ENCODE results near the gene DPP10. TPM values are rescaled to one million over a fixed set of nuclear protein-coding genes. Genes with fewer than 3 reads are reported as not detected.

Gene DPP10
- total RNA-seq, 1 experiment from 2014 or later: not detected

DNA sequence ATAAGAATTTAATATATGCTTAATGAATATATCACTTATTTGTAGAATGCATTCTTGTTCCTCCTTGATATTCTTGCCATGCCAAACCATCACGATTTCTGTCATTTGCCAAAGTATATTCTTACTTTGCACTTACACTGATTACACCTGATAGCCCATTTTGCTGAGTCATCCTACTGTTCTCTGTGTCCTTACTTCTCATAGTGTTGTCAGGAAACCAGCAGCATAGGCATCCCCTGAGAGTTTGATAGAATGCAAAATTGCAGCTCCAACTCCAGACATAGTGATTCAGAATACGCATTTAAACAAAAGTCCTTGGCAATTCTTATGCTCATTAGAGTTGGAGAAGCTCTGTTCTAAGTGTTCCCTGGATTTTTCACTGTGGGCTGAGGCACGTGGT lies 687.1 kb downstream of the DPP10 start:
- no peak for DNase-seq (ENCODE audit: low read depth)

- DNase-seq (ENCODE audit: low read depth): no peak
Measured at GRCh38 chr2:115160531-115161080, 718.2 kb downstream of the DPP10 start.

DNA sequence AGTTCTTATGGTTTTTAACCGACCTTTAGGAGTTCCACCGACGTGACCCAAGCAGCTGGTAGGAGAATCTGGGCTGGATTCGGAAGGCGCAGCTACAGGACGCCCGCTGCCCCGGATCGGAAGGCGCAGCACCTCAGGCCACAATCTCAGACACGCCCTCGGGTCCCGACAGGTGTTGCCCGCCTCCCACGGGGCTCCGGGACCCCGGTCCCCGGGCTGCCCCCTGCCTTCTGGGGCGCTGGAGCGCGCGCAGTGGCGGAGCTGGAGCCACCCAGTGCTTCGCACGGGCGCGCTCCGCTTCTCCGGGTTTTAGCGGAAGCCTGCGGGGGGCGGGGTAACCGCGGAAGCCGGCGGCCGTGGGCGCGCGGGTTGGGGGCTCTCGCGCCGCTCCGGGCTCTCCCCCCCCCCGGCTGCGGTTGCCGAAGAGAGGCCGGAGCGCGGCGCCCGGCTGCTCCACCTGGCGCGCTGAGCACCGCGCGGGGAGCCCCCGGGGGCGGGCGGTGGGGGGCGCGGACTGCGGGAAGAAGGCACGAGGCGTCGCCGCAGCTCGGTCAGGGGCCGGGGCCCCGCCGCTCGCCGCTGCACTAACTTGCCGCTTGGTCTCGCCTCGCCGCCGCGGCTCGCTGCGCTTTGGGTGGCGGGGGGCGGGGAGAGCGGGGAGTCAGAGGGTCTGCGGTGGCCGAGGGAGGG lies 718.8 kb downstream of the DPP10 start:
- no peak for DNase-seq (ENCODE audit: low read depth)

DNA sequence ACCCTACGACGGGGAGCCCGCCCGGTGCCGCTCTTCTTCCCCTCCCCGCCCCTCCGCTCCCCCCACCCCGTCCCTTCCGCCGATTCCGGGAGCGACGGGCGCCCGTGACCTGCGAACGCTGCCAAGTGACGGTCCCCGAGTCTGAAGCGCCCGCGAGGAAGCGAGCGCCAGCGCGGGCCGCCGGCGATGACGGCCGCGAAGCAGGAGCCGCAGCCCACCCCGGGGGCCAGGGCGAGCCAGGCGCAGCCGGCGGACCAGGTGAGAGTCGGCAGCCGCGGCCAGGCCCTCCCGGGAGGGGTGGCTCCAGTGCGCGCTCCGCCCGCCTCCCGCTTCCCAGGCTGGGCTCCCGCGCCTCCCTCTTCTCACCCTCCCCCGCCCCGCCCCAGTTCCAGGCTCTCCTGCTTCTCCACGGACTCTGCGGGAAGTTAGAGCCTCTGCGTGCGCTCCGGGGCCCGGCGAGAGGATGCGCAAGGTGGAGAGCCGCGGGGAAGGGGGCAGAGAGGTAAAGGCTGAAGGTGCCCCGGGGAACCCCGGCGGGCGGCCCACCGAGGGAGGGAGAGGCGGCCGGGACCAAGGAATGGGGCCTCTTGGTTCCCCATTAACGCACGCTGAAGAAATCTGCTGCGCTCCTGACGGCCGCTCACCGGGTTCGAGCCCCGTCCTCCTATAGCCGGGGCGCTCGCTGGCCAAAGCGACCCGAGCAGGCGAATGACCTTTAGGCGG lies 719.5 kb downstream of the DPP10 start:
- DNase-seq (ENCODE audit: low read depth): no peak

DNA sequence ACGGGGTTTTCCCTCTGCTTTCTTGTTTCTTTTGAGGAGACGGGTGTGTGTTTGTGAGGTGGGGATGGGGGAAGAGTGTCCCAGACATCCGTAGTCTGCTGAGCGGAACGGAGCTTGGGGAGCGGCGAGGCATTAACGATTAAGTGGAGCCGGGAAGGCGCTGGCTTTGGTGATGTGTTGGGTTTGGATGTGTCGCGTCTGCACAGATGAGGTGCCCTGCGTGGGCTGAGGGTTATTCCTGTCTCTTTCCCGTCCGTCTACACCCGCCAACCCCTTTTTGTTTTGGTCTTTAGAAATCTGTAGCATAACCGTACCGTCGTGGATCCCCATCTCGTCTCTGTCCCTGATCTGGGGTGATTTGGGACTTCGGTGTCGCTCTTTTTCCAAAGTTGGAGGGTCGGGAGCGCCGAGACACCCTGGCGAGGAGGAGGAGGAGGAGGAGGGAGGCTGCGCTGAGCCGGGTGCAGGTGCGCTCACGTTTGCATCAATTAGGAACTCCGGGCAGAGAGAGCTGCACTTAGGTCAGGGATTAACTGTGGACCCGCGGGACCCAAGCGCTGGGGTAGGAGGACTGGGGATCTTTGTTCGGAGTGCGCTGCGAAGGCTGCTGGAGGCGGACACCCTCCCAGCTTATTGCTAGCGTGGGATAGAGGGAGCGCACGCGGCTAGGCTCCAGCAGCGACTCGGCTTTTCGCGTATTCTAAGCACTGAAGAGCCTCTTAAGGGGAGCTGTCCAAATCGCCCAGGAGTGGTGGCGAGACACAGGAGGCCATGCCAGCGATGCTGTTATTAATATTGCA lies 720.3 kb downstream of the DPP10 start:
- DNase-seq (ENCODE audit: low read depth): no peak

DNA sequence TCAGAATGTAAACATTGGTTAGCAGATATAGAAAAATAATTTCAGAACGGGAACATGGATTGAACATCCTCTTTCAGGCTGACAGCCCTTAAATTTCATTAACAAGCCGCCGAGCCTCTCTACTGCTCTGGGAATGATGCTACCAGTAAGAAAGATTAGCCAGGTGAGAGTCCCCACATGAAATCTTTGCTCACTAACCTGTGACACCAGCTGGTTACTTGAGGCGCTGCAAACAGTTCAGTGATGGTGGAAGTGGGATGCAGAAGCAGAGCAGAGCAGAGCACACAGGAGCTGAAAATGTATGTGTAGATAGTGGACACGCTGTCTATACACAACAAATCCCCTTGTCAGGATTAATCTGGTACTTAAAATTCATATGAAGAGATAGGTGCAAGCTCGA lies 721.1 kb downstream of the DPP10 start:
- DNase-seq (ENCODE audit: low read depth): no peak

- peak; percentile 28 for DNase-seq (ENCODE audit: low read depth)
Measured at GRCh38 chr2:115165529-115166109, 723.2 kb downstream of the DPP10 start.

- DNase-seq (ENCODE audit: low read depth): no peak
Measured at GRCh38 chr2:115168457-115168856, 726.0 kb downstream of the DPP10 start.

GRCh38 chr2:115169814-115170213 lies 727.4 kb downstream of the DPP10 start:
- no peak for DNase-seq (ENCODE audit: low read depth)

- DNase-seq (ENCODE audit: low read depth): no peak
Measured at GRCh38 chr2:115171751-115172150, 729.3 kb downstream of the DPP10 start.

- DNase-seq (ENCODE audit: low read depth): no peak
Measured at GRCh38 chr2:115174651-115175050, 732.2 kb downstream of the DPP10 start.

GRCh38 chr2:115183144-115183543 lies 740.7 kb downstream of the DPP10 start:
- DNase-seq (ENCODE audit: low read depth): no peak

- DNase-seq (ENCODE audit: low read depth): no peak
Measured at GRCh38 chr2:115190459-115190858, 748.0 kb downstream of the DPP10 start.

GRCh38 chr2:115194623-115195022 lies 752.2 kb downstream of the DPP10 start:
- DNase-seq (ENCODE audit: low read depth): no peak

GRCh38 chr2:115196587-115196986 lies 754.1 kb downstream of the DPP10 start:
- DNase-seq (ENCODE audit: low read depth): no peak

DNA sequence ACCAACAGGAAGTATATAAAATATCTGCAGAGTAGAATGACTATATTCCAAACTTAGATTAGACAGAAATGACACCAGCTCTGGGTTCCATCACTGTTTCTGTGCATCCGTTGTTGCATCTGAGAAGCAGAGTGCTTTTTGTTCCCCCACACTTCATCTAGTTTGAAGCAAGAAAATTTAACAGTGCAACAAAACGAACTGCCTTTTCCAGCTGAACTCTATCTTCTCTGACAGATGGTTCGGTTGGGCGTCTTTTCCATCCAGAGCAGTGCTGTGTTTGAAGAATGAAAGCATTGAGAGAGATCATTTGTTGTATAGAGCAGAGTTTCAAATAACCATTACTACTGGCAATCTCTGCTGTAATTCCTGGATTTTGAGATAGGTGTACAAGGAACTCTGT lies 757.5 kb downstream of the DPP10 start:
- no peak for DNase-seq (ENCODE audit: low read depth)

DNA sequence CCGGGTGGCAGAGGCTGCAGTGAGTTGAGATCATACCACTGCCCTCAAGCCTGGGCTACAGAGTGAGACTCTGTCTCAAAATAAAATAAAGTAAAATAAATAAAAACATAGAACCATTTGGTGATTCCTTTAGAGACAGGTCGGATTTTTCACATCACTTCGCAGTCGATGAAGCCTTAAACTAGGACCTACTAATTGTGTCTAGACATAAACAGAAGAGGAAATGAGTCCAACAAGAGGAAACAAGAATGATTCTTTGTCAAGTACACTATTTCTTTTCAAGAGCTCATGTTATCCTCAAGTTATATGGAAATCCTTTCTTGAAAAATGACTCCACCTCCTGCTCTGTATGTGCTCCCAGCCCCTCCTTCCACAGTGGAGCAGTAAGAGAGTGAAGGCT lies 758.9 kb downstream of the DPP10 start:
- no peak for DNase-seq (ENCODE audit: low read depth)

DNA sequence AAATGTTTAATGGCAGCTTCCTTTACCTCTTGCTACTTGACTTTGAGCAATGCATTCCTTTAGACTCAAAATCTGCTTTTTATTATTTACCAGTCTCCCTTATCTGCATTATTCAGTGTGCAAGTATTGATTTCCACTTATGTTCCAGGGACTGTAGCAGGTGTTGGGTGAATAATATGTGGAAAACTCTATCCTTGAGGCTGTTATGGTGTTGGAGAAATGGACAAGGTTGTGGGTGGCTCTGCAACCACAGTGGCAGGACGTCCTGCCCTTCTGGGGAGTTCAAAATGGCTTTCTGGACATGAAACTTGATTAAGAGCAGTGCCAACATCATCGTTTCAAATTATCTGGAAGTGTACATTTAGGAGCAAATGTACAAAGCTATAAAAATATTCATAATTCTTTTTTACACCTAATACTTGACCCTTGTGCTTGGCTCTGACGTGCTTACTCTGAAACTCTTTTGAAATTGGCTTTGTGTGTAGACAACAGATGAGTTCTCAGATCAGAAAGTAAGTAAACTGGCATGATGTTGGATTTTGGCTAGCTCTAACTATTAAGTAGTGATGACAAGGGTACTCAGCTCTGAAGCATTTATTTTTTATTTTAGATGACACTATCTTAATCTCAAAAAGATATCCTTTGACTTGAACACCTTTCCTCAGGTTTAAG lies 766.2 kb downstream of the DPP10 start:
- no peak for DNase-seq (ENCODE audit: low read depth)

GRCh38 chr2:115214050-115214449 lies 771.6 kb downstream of the DPP10 start:
- DNase-seq (ENCODE audit: low read depth): no peak

DNA sequence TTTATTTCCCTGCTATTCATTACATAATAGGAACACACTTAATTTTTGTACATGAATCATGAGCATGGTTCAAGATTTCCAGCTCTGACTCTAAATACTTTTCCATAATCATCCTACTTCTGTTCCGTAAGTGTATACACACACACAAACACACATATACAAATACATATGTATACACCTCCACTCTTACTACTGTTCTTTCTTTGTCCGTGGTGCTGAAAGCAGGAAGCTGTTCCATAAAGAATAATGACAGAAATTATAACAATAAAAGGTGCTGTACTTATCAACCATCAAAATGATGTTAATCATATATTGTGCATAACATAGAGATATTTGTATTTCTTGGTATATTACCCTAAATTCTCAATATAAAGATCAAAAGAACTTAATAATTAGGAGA lies 776.9 kb downstream of the DPP10 start:
- no peak for DNase-seq (ENCODE audit: low read depth)

DNA sequence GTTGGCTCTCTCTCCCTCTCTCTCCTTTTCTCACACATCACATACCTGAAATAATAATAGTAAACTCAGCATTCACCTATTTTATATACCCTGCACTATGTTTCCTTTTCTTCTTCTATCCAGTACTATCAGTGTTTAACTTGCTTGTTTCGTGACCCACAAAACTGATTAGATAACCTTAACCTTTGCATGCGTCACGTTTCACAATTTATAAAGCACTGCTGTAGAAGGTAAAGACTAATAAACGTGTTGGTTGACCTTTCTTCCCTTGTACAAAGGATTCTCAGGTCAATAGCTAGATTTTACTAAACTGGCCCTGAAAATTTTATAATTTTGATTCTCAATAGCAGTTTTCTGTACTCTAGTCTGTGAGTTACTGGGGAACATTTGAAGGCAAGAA lies 791.7 kb downstream of the DPP10 start:
- no peak for DNase-seq (ENCODE audit: low read depth)
